HepG2 (cell line): ENCODE data around the gene MTMR3. TPM values are rescaled to one million over a fixed set of nuclear protein-coding genes. Genes with fewer than 3 reads are reported as not detected.

Source experiments
- ATAC-seq: fragments of 200-7000 bp; cut with Tn5 transposase; 3 replicates; pipeline ENCODE4 v1.9.1; 2020; ENCODE audit warnings: mild to moderate bottlenecking, moderate library complexity
- BruUV-seq: library from RNA; stranded (reverse); fragments of 400-500 nt; replicated peaks from 2 replicates; lab custom pipeline; 2021; lab: Mats Ljungman, UMichigan
- CTCF ChIA-PET: fragments of 300-600 bp; formaldehyde crosslinking; extraction: SDS; loops from one replicate; lab custom pipeline; 2021; ENCODE audit warnings: low total read pairs, inconsistent platforms, low intra/inter-chr PET ratio; lab: Yijun Ruan, JAX
- POLR2A ChIA-PET: fragments of 350-600 bp; sonication (Branson Sonifier 250); formaldehyde crosslinking; loops from one replicate; lab custom pipeline; 2020; ENCODE audit warnings: antibody characterized with exemption, inconsistent platforms; lab: Yijun Ruan, JAX
- DNase-seq: peaks from one replicate; pipeline ENCODE4 v3.0.0-alpha.2; 2015; ENCODE audit warnings: low spot score
- FAIRE-seq: peaks from 3 replicates; lab custom pipeline; 2011; peaks lifted over from hg19 to GRCh38; lab: Jason Lieb, UNC
- H2AFZ ChIP-seq: one replicate; pipeline ENCODE4 v1.6.1; 2011; ENCODE audit warnings: low read length, inconsistent platforms
- H3K27ac ChIP-seq: fragments of 300-600 bp; 3 replicates; pipeline ENCODE4 v1.8.0; 2011; ENCODE audit warnings: mixed run types, mild to moderate bottlenecking, mixed read lengths, low read length, inconsistent platforms; ENCODE audit not compliant: insufficient read depth; ENCODE audit errors: extremely low read length
- H3K27me3 ChIP-seq, 2 experiments: fragments of 200-600 bp in 1 of 2; 2 replicates in 1 of 2; 3 replicates in 1 of 2; pipeline versions ENCODE4 v1.6.0 to v1.8.0; 2011; ENCODE audit warnings: low read length in 2 of 2, mild to moderate bottlenecking in 2 of 2, moderate library complexity in 2 of 2, inconsistent platforms in 1 of 2; ENCODE audit not compliant: insufficient read depth in 2 of 2, control insufficient read depth in 1 of 2
- H3K36me3 ChIP-seq, 2 experiments: fragments of 200-600 bp in 1 of 2; replicated peaks in 1 of 2; 2 replicates in 1 of 2; 3 replicates in 1 of 2; pipeline versions ENCODE4 v1.5.1 to v1.8.0; 2011; ENCODE audit warnings: low read length in 2 of 2, inconsistent platforms in 1 of 2; ENCODE audit not compliant: insufficient read depth in 2 of 2, control insufficient read depth in 1 of 2
- H3K4me1 ChIP-seq: 2 replicates; pipeline ENCODE4 v1.5.1; 2012; ENCODE audit warnings: low read length, inconsistent platforms; ENCODE audit not compliant: insufficient read depth
- H3K4me2 ChIP-seq: 2 replicates; pipeline ENCODE4 v1.6.0; 2011; ENCODE audit warnings: low read depth, low read length, inconsistent platforms
- H3K4me3 ChIP-seq, 3 experiments: fragments of 200-600 bp in 1 of 3; sonication (generic), shearing (Covaris generic) in 1 of 3; replicated peaks in 1 of 3; 2 replicates each; pipeline ENCODE4 v1.5.1; 2011 to 2016; ENCODE audit warnings: low read length in 3 of 3, inconsistent platforms in 2 of 3, low read depth in 2 of 3, mild to moderate bottlenecking in 2 of 3, control low read depth in 1 of 3, mixed read lengths in 1 of 3; ENCODE audit not compliant: insufficient read depth in 1 of 3
- H3K79me2 ChIP-seq: one replicate; pipeline ENCODE4 v1.6.1; 2011; ENCODE audit warnings: low read length, inconsistent platforms; ENCODE audit not compliant: insufficient read depth
- H3K9ac ChIP-seq: 2 replicates; pipeline ENCODE4 v1.6.0; 2011; ENCODE audit warnings: mild to moderate bottlenecking, low read depth, low read length, inconsistent platforms; ENCODE audit not compliant: insufficient read depth
- H3K9me3 ChIP-seq: 2 replicates; pipeline ENCODE4 v1.5.1; 2012; ENCODE audit warnings: mild to moderate bottlenecking, low read length
- H4K20me1 ChIP-seq: 2 replicates; pipeline ENCODE4 v1.6.0; 2011; ENCODE audit warnings: inconsistent platforms, mild to moderate bottlenecking, low read length, moderate library complexity; ENCODE audit not compliant: insufficient read depth
- BCL6 ChIP-seq: IDR thresholded peaks from 2 replicates; pipeline ENCODE4 v1.6.1; 2016; ENCODE audit warnings: missing genetic modification reagents, missing compliant biosample characterization
- CCAR2 ChIP-seq: fragments of 200-400 bp; formaldehyde crosslinking; optimal IDR thresholded peaks from 2 replicates; pipeline ENCODE3; 2018; ENCODE audit warnings: low read depth, mild to moderate bottlenecking, low read length, moderate library complexity
- HNRNPL ChIP-seq: fragments of 200-400 bp; formaldehyde crosslinking; IDR thresholded peaks from 2 replicates; pipeline ENCODE4 v1.6.1; 2017; ENCODE audit warnings: mild to moderate bottlenecking, low read depth, low read length
- KLF11 ChIP-seq: IDR thresholded peaks from 2 replicates; pipeline ENCODE4 v1.6.1; 2016; ENCODE audit warnings: missing compliant biosample characterization
- NFATC3 ChIP-seq: sonication (generic); formaldehyde crosslinking; IDR thresholded peaks from 2 replicates; pipeline ENCODE4 v1.5.1; 2020; ENCODE audit warnings: mild to moderate bottlenecking, missing genetic modification reagents
- ONECUT2 ChIP-seq: sonication (generic); formaldehyde crosslinking; IDR thresholded peaks from 2 replicates; pipeline ENCODE4 v1.4.0; 2020; ENCODE audit warnings: missing genetic modification reagents
- RNF2 ChIP-seq: fragments of 450-650 bp; conservative IDR thresholded peaks from 2 replicates; pipeline ENCODE4 v1.6.1; 2016; ENCODE audit warnings: low read depth
- SAFB2 ChIP-seq: sonication (generic); formaldehyde crosslinking; IDR thresholded peaks from 2 replicates; pipeline ENCODE4 v1.5.1; 2020; ENCODE audit warnings: missing genetic modification reagents, low read depth, mild to moderate bottlenecking, borderline replicate concordance
- ZFAT ChIP-seq: sonication (generic); formaldehyde crosslinking; conservative IDR thresholded peaks from 2 replicates; pipeline ENCODE4 v1.8.1; 2023; ENCODE audit warnings: missing genetic modification reagents, inconsistent platforms
- ZMYM4 ChIP-seq: sonication (generic); formaldehyde crosslinking; IDR thresholded peaks from 2 replicates; pipeline ENCODE4 v1.8.1; 2023; ENCODE audit warnings: mild to moderate bottlenecking, missing genetic modification reagents
- ZNF556 ChIP-seq: sonication (generic); formaldehyde crosslinking; IDR thresholded peaks from 2 replicates; pipeline ENCODE4 v1.4.0; 2020; ENCODE audit warnings: mild to moderate bottlenecking, missing genetic modification reagents, borderline replicate concordance
- ZNF644 ChIP-seq: IDR thresholded peaks from 2 replicates; pipeline ENCODE4 v1.6.1; 2016; ENCODE audit warnings: low read depth
- in situ Hi-C: cut with HindIII; loops from 2 replicates; pipeline ENCODE4 v1.10.0; 2017; ENCODE audit warnings: low pct_unique_long_range_greater_than_20kb; ENCODE audit not compliant: extremely low pct_ligation_motif_present
- intact Hi-C: fragments of 100-400 bp; cut with micrococcal nuclease; formaldehyde crosslinking; loops from one replicate; pipeline ENCODE4 v1.10.0; 2022; ENCODE audit not compliant: unreplicated experiment
- polyA plus RNA-seq, 8 experiments: library from polyadenylated mRNA; depleted of rRNA in 3 of 8; stranded (reverse) in 7 of 8; unstranded in 1 of 8; fragments of >200 nt; fragmentation: Illumina TruSeq in 4 of 8; extraction: Trizol in 4 of 8; gene quantifications; 2 replicates each; pipeline versions ENCODE4 v1.2.1 to v1.2.3, GENCODE V29; 2011 to 2016; ENCODE audit warnings: low read depth in 4 of 8, missing spikeins in 1 of 8, mixed read lengths in 1 of 8; ENCODE audit not compliant: insufficient read depth in 1 of 8
- total RNA-seq, 5 experiments: library from RNA; depleted of rRNA; stranded (reverse); fragments of >200 nt; fragmentation: Illumina TruSeq; extraction: Trizol; gene quantifications; 2 replicates each; pipeline ENCODE4 v1.2.3, GENCODE V29; 2016; ENCODE audit warnings: low read depth in 1 of 5
- TF ChIP-seq, protein P1 (sequence below): IDR thresholded peaks from 2 replicates; pipeline ENCODE4 v1.6.1; 2016; ENCODE audit warnings: control low read depth
- TF ChIP-seq, protein P2 (sequence below): conservative IDR thresholded peaks from 2 replicates; pipeline ENCODE4 v1.6.1; 2018; ENCODE audit warnings: missing genetic modification reagents
- TF ChIP-seq, protein P3 (sequence below): sonication (generic); formaldehyde crosslinking; IDR thresholded peaks from 2 replicates; pipeline ENCODE4 v1.4.0; 2020; ENCODE audit warnings: mild to moderate bottlenecking, missing genetic modification reagents, borderline replicate concordance
- TF ChIP-seq, protein P4 (sequence below): sonication (generic); formaldehyde crosslinking; IDR thresholded peaks from 2 replicates; pipeline ENCODE4 v1.4.0; 2020; ENCODE audit warnings: missing genetic modification reagents, borderline replicate concordance

The MTMR3 gene
- total and polyA plus RNA-seq, 2 of the 13 experiments (the other 11 are each of a cell fraction or from before 2014, with no cell fraction given) = 12.6 to 24.8 TPM

DNA sequence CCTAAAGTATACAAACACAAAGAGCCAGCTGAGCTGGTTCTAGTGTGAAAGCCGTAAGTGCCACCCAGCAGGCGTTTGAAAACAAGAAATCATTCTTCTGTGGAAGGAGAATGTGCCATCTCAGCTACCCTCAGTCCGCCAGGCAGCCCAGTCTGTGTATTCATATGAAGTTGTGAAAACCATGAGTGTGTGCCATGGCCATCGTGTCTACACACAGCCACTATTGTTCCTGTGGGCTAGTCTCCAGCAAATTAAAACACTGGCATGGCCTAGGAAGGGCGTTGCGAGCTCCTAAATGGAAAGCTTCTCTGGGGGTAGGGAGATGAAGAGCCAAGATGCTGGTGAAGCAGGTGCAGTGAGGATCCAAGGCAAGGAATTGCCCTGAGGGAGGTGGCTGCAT, 145.8 kb downstream of the MTMR3 start (continued):
- TF ChIP-seq NFATC3 (CRISPR knock-in tag) (no peak), SAFB2 (CRISPR knock-in tag) (no peak), RNF2 (no peak), ZNF644 (CRISPR knock-in tag) (no peak)
- TF ChIP-seq, protein P1, sequence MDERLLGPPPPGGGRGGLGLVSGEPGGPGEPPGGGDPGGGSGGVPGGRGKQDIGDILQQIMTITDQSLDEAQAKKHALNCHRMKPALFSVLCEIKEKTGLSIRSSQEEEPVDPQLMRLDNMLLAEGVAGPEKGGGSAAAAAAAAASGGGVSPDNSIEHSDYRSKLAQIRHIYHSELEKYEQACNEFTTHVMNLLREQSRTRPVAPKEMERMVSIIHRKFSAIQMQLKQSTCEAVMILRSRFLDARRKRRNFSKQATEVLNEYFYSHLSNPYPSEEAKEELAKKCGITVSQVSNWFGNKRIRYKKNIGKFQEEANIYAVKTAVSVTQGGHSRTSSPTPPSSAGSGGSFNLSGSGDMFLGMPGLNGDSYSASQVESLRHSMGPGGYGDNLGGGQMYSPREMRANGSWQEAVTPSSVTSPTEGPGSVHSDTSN = no peak
- TF ChIP-seq, protein P2, sequence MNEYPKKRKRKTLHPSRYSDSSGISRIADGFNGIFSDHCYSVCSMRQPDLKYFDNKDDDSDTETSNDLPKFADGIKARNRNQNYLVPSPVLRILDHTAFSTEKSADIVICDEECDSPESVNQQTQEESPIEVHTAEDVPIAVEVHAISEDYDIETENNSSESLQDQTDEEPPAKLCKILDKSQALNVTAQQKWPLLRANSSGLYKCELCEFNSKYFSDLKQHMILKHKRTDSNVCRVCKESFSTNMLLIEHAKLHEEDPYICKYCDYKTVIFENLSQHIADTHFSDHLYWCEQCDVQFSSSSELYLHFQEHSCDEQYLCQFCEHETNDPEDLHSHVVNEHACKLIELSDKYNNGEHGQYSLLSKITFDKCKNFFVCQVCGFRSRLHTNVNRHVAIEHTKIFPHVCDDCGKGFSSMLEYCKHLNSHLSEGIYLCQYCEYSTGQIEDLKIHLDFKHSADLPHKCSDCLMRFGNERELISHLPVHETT (CRISPR knock-in tag) = no peak
- TF ChIP-seq, protein P3, sequence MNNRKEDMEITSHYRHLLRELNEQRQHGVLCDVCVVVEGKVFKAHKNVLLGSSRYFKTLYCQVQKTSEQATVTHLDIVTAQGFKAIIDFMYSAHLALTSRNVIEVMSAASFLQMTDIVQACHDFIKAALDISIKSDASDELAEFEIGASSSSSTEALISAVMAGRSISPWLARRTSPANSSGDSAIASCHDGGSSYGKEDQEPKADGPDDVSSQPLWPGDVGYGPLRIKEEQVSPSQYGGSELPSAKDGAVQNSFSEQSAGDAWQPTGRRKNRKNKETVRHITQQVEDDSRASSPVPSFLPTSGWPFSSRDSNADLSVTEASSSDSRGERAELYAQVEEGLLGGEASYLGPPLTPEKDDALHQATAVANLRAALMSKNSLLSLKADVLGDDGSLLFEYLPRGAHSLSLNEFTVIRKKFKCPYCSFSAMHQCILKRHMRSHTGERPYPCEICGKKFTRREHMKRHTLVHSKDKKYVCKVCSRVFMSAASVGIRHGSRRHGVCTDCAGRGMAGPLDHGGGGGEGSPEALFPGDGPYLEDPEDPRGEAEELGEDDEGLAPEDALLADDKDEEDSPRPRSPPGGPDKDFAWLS (CRISPR knock-in tag) = no peak
- TF ChIP-seq, all 625 proteins: peak for 0

DNA sequence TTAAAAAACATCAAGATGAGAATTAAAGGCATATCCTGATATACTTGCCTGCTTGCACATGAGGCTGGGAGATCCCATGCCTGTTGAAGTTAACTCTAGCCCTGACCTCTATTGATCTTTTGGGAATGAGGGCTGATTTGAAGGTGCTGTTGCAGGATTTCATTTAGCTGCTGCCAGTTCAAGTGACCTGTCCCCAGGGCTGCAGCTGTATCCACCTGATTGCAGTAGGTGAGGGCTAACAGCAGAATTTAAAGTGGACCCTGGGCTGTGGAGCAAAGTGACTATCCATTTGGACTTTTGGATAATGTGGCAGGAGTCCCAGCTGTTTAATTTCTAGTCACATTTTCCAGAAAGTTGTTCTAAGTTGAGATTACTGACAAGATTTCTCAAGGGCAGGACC, 146.5 kb downstream of the MTMR3 start:
- FAIRE-seq = no peak
- no peak overlapping the region for H3K4me3 ChIP-seq
- no peaks in the 10 kb centered on the region for H4K20me1 ChIP-seq
- no peaks in the 10 kb centered on the region for H3K4me1 ChIP-seq
- DNase-seq = no peak
- no peak overlapping the region for H2AFZ ChIP-seq
- no peak overlapping the region for H3K4me2 ChIP-seq
- ATAC-seq = no peak
- intact Hi-C loops (no loop called here), in situ Hi-C loops (no loop called here)
- H3K36me3 ChIP-seq = peaks cover 9 to 24% of the 10 kb centered on the region in 2 experiments; a peak in 4 of 5 replicates
- ChIA-PET POLR2A (no interaction called here), CTCF (no interaction called here)
- H3K27me3 ChIP-seq = no peaks in the 10 kb centered on the region; a peak in 1 of 5 replicates
- no TSS peak for BruUV-seq
- H3K9me3 ChIP-seq = no peaks in the 10 kb centered on the region
- H3K79me2 ChIP-seq = no peaks in the 10 kb centered on the region
- no peak overlapping the region for H3K9ac ChIP-seq
- no peak overlapping the region for H3K27ac ChIP-seq
- TF ChIP-seq CCAR2 = no peak
- no peak for TF ChIP-seq ZMYM4 (CRISPR knock-in tag)
- TF ChIP-seq KLF11 (CRISPR knock-in tag) = no peak
- no peak for TF ChIP-seq HNRNPL
- no peak for TF ChIP-seq ONECUT2 (CRISPR knock-in tag)
- no peak for TF ChIP-seq ZNF556
- TF ChIP-seq BCL6 (CRISPR knock-in tag) = no peak
- TF ChIP-seq ZFAT = no peak
- TF ChIP-seq, protein P4, sequence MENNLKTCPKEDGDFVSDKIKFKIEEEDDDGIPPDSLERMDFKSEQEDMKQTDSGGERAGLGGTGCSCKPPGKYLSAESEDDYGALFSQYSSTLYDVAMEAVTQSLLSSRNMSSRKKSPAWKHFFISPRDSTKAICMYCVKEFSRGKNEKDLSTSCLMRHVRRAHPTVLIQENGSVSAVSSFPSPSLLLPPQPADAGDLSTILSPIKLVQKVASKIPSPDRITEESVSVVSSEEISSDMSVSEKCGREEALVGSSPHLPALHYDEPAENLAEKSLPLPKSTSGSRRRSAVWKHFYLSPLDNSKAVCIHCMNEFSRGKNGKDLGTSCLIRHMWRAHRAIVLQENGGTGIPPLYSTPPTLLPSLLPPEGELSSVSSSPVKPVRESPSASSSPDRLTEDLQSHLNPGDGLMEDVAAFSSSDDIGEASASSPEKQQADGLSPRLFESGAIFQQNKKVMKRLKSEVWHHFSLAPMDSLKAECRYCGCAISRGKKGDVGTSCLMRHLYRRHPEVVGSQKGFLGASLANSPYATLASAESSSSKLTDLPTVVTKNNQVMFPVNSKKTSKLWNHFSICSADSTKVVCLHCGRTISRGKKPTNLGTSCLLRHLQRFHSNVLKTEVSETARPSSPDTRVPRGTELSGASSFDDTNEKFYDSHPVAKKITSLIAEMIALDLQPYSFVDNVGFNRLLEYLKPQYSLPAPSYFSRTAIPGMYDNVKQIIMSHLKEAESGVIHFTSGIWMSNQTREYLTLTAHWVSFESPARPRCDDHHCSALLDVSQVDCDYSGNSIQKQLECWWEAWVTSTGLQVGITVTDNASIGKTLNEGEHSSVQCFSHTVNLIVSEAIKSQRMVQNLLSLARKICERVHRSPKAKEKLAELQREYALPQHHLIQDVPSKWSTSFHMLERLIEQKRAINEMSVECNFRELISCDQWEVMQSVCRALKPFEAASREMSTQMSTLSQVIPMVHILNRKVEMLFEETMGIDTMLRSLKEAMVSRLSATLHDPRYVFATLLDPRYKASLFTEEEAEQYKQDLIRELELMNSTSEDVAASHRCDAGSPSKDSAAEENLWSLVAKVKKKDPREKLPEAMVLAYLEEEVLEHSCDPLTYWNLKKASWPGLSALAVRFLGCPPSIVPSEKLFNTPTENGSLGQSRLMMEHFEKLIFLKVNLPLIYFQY (CRISPR knock-in tag) = no peak
